A673 (cell line): ENCODE data around the gene COL1A1.

Experiments used
- CTCF ChIP-seq: fragments of 300-800, 200-600 bp; sonication (generic); conservative IDR thresholded peaks from 2 replicates; pipeline ENCODE4 v1.5.1; 2017; ENCODE audit warnings: low read depth, mild to moderate bottlenecking, antibody characterized with exemption, low read length, moderate library complexity, mixed read lengths
- EZH2 ChIP-seq: fragments of 200-600 bp; sonication (generic); IDR thresholded peaks from 2 replicates; pipeline ENCODE4 v1.6.1; 2017; ENCODE audit warnings: borderline replicate concordance, low read depth, mild to moderate bottlenecking, mixed read lengths, antibody characterized with exemption, low read length; ENCODE audit not compliant: poor library complexity, severe bottlenecking

DNA sequence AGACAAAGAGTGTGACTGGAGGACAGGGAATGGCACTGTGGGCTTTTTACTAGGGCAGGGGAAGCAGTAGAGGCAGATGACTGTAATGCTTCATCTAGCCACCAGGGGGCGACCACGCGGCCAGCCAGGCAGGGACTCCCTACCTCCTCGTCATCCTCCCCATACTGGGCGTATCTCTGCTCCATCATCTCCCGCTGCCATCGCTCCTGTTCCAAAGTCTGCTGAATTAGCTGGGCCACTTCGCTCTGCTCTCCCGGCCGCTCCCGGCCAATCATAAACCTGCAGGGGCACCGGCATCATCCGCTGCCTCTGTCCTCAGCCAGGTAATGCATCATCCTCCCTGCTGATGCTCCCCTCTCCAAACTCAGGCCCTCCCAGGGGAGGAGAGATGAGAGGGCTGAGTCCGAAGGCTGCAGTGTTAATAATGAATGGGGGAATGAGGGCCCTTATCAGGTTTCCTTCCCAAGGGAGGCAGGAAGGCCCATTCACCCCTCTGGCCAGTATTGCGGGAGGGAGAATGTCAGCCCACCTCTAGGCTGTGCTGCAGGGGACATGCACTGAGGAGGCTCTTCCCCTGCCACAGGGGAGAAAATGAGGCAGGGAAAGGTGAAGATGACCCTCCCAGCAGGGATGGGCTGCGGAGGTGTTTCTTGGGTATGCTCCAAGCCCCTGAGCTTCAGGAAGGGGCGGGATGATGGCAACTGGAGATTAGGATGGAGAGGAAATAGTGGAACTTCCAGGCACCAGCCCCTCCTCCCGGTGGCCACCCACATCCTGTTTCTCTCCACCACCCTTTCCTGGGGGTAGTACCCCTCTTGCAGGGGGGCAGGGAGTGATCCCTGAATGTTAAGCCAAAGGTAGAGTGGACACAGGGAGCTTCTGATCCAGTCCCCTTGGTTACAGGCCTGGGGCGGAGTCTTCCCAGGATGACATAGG, 61.2 kb downstream of the COL1A1 start:
- TF ChIP-seq CTCF (peak; percentile 91), EZH2 (no peak)
